HepG2 (cell line): ENCODE measurements around the gene GINS2. TPM values are rescaled to one million over a fixed set of nuclear protein-coding genes. Genes with fewer than 3 reads are reported as not detected.

Source experiments
- ATAC-seq: fragments of 200-7000 bp; cut with Tn5 transposase; 3 replicates; pipeline ENCODE4 v1.9.1; 2020; ENCODE audit warnings: mild to moderate bottlenecking, moderate library complexity
- BruUV-seq: library from RNA; stranded (reverse); fragments of 400-500 nt; replicated peaks from 2 replicates; lab custom pipeline; 2021; lab: Mats Ljungman, UMichigan
- CTCF ChIA-PET: fragments of 300-600 bp; formaldehyde crosslinking; extraction: SDS; loops from one replicate; lab custom pipeline; 2021; ENCODE audit warnings: low total read pairs, inconsistent platforms, low intra/inter-chr PET ratio; lab: Yijun Ruan, JAX
- POLR2A ChIA-PET: fragments of 350-600 bp; sonication (Branson Sonifier 250); formaldehyde crosslinking; loops from one replicate; lab custom pipeline; 2020; ENCODE audit warnings: antibody characterized with exemption, inconsistent platforms; lab: Yijun Ruan, JAX
- DNase-seq: peaks from one replicate; pipeline ENCODE4 v3.0.0-alpha.2; 2015; ENCODE audit warnings: low spot score
- FAIRE-seq: peaks from 3 replicates; lab custom pipeline; 2011; peaks lifted over from hg19 to GRCh38; lab: Jason Lieb, UNC
- H2AFZ ChIP-seq: one replicate; pipeline ENCODE4 v1.6.1; 2011; ENCODE audit warnings: low read length, inconsistent platforms
- H3K27ac ChIP-seq: fragments of 300-600 bp; 3 replicates; pipeline ENCODE4 v1.8.0; 2011; ENCODE audit warnings: mixed run types, mild to moderate bottlenecking, mixed read lengths, low read length, inconsistent platforms; ENCODE audit not compliant: insufficient read depth; ENCODE audit errors: extremely low read length
- H3K27me3 ChIP-seq, 2 experiments: fragments of 200-600 bp in 1 of 2; 2 replicates in 1 of 2; 3 replicates in 1 of 2; pipeline versions ENCODE4 v1.6.0 to v1.8.0; 2011; ENCODE audit warnings: low read length in 2 of 2, mild to moderate bottlenecking in 2 of 2, moderate library complexity in 2 of 2, inconsistent platforms in 1 of 2; ENCODE audit not compliant: insufficient read depth in 2 of 2, control insufficient read depth in 1 of 2
- H3K36me3 ChIP-seq, 2 experiments: fragments of 200-600 bp in 1 of 2; replicated peaks in 1 of 2; 2 replicates in 1 of 2; 3 replicates in 1 of 2; pipeline versions ENCODE4 v1.5.1 to v1.8.0; 2011; ENCODE audit warnings: low read length in 2 of 2, inconsistent platforms in 1 of 2; ENCODE audit not compliant: insufficient read depth in 2 of 2, control insufficient read depth in 1 of 2
- H3K4me1 ChIP-seq: 2 replicates; pipeline ENCODE4 v1.5.1; 2012; ENCODE audit warnings: low read length, inconsistent platforms; ENCODE audit not compliant: insufficient read depth
- H3K4me2 ChIP-seq: 2 replicates; pipeline ENCODE4 v1.6.0; 2011; ENCODE audit warnings: low read depth, low read length, inconsistent platforms
- H3K4me3 ChIP-seq, 3 experiments: fragments of 200-600 bp in 1 of 3; sonication (generic), shearing (Covaris generic) in 1 of 3; replicated peaks in 1 of 3; 2 replicates each; pipeline ENCODE4 v1.5.1; 2011 to 2016; ENCODE audit warnings: low read length in 3 of 3, inconsistent platforms in 2 of 3, low read depth in 2 of 3, mild to moderate bottlenecking in 2 of 3, control low read depth in 1 of 3, mixed read lengths in 1 of 3; ENCODE audit not compliant: insufficient read depth in 1 of 3
- H3K79me2 ChIP-seq: one replicate; pipeline ENCODE4 v1.6.1; 2011; ENCODE audit warnings: low read length, inconsistent platforms; ENCODE audit not compliant: insufficient read depth
- H3K9ac ChIP-seq: 2 replicates; pipeline ENCODE4 v1.6.0; 2011; ENCODE audit warnings: mild to moderate bottlenecking, low read depth, low read length, inconsistent platforms; ENCODE audit not compliant: insufficient read depth
- H3K9me3 ChIP-seq: 2 replicates; pipeline ENCODE4 v1.5.1; 2012; ENCODE audit warnings: mild to moderate bottlenecking, low read length
- H4K20me1 ChIP-seq: 2 replicates; pipeline ENCODE4 v1.6.0; 2011; ENCODE audit warnings: inconsistent platforms, mild to moderate bottlenecking, low read length, moderate library complexity; ENCODE audit not compliant: insufficient read depth
- AGO2 ChIP-seq: fragments of 200-400 bp; formaldehyde crosslinking; optimal IDR thresholded peaks from 2 replicates; pipeline ENCODE3; 2017; ENCODE audit warnings: mild to moderate bottlenecking, low read depth, low read length, moderate library complexity
- EP300 ChIP-seq, 3 experiments: sonication (generic) in 1 of 3; formaldehyde crosslinking in 1 of 3; IDR thresholded peaks; 2 replicates each; pipeline versions ENCODE4 v1.5.1 to v1.6.1; 2011 to 2020; ENCODE audit warnings: low read depth in 2 of 3, low read length in 2 of 3, borderline replicate concordance in 1 of 3, improper control_type of control experiment in 1 of 3, mild to moderate bottlenecking in 1 of 3, missing genetic modification reagents in 1 of 3, moderate library complexity in 1 of 3
- JUN ChIP-seq: sonication (generic); formaldehyde crosslinking; IDR thresholded peaks from 2 replicates; pipeline ENCODE4 v1.4.0; 2020; ENCODE audit warnings: mild to moderate bottlenecking, missing genetic modification reagents
- SAP130 ChIP-seq: IDR thresholded peaks from 2 replicates; pipeline ENCODE4 v1.6.1; 2016; ENCODE audit warnings: low read depth
- SP5 ChIP-seq: IDR thresholded peaks from 2 replicates; pipeline ENCODE4 v1.6.1; 2016; ENCODE audit warnings: low read depth, borderline replicate concordance
- ZNF343 ChIP-seq: sonication (generic); formaldehyde crosslinking; IDR thresholded peaks from 2 replicates; pipeline ENCODE4 v1.4.0; 2020; ENCODE audit warnings: mild to moderate bottlenecking, missing genetic modification reagents
- WGBS: methylation state at CpG from one replicate; pipeline ENCODE4 v1.1.6; 2017; ENCODE audit warnings: low lambda C conversion rate; 5-methylcytosine and 5-hydroxymethylcytosine counted together
- in situ Hi-C: cut with HindIII; loops from 2 replicates; pipeline ENCODE4 v1.10.0; 2017; ENCODE audit warnings: low pct_unique_long_range_greater_than_20kb; ENCODE audit not compliant: extremely low pct_ligation_motif_present
- intact Hi-C: fragments of 100-400 bp; cut with micrococcal nuclease; formaldehyde crosslinking; loops from one replicate; pipeline ENCODE4 v1.10.0; 2022; ENCODE audit not compliant: unreplicated experiment
- polyA plus RNA-seq, 8 experiments: library from polyadenylated mRNA; depleted of rRNA in 3 of 8; stranded (reverse) in 7 of 8; unstranded in 1 of 8; fragments of >200 nt; fragmentation: Illumina TruSeq in 4 of 8; extraction: Trizol in 4 of 8; gene quantifications; 2 replicates each; pipeline versions ENCODE4 v1.2.1 to v1.2.3, GENCODE V29; 2011 to 2016; ENCODE audit warnings: low read depth in 4 of 8, missing spikeins in 1 of 8, mixed read lengths in 1 of 8; ENCODE audit not compliant: insufficient read depth in 1 of 8
- total RNA-seq, 5 experiments: library from RNA; depleted of rRNA; stranded (reverse); fragments of >200 nt; fragmentation: Illumina TruSeq; extraction: Trizol; gene quantifications; 2 replicates each; pipeline ENCODE4 v1.2.3, GENCODE V29; 2016; ENCODE audit warnings: low read depth in 1 of 5
- TF ChIP-seq, protein P1 (sequence below), 2 experiments: sonication (generic) in 1 of 2; formaldehyde crosslinking in 1 of 2; IDR thresholded peaks; 2 replicates each; pipeline versions ENCODE4 v1.4.0 to v1.6.1; 2018 to 2020; ENCODE audit warnings: missing genetic modification reagents in 2 of 2, borderline replicate concordance in 1 of 2, low read depth in 1 of 2, mild to moderate bottlenecking in 1 of 2, missing biosample characterization in 1 of 2
- TF ChIP-seq, protein P2 (sequence below): sonication (generic); formaldehyde crosslinking; IDR thresholded peaks from 2 replicates; pipeline ENCODE4 v1.4.0; 2020; ENCODE audit warnings: missing genetic modification reagents
- TF ChIP-seq, protein P3 (sequence below): sonication (generic); formaldehyde crosslinking; IDR thresholded peaks from 2 replicates; pipeline ENCODE4 v1.4.0; 2020; ENCODE audit warnings: missing genetic modification reagents, borderline replicate concordance
- TF ChIP-seq, protein P4 (sequence below): sonication (generic); formaldehyde crosslinking; IDR thresholded peaks from 2 replicates; pipeline ENCODE4 v1.8.0; 2022; ENCODE audit warnings: missing genetic modification reagents, mild to moderate bottlenecking, borderline replicate concordance

Gene GINS2
- total and polyA plus RNA-seq, 2 of the 13 experiments (the other 11 are each of a cell fraction or from before 2014, with no cell fraction given): 10.6 to 48.3 TPM

DNA sequence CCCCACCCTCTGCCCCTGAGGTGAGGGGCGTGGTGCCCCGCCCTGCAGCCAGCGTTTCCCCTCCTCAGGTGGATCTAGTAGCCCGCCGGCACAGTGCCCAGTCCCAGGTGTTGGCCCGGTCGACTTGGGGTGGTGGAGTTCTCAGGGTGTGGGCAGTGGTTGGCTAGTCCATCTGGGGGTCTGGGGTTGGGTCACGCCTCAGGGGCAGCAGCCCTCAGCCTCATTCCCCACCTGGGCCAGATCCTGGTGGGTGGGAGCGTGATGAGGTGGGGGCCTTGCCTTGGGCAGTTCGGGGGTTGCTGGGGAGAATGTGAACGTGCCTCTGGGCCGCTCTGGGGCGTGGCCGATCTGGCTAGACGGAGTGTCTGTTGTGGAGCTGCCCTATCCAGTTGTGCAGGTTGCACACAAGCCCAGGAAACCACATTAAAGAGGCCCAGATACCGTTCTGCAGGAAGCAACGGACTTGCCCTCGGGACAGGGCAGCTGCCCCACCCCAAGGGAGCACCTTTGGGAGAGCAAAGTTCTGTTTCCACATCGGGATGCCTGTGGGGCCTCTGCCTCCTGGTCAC is 43.6 kb downstream of the GINS2 start:
- Histone ChIP-seq H3K36me3 (peaks cover 31 to 60% of the 10 kb centered on the region in 2 experiments; a peak in 4 of 5 replicates), H3K4me2 (peak overlapping the region; percentile 12), H3K9ac (no peak overlapping the region), H3K27ac (no peak overlapping the region), H2AFZ (no peak overlapping the region), H3K79me2 (peaks cover 43% of the 10 kb centered on the region), H3K9me3 (no peaks in the 10 kb centered on the region), H3K27me3 (no peaks in the 10 kb centered on the region), H3K4me1 (peaks cover 31% of the 10 kb centered on the region), H3K4me3 (no peak overlapping the region; a peak in 1 of 6 replicates), H4K20me1 (peaks cover 90% of the 10 kb centered on the region)
- DNase-seq (peak; percentile 40), ATAC-seq (peak; percentile 3; the same call in 2 of the 3 replicates), FAIRE-seq (peak; percentile 53)
- intact Hi-C loops: no loop called here
- BruUV-seq: no TSS peak
- CTCF ChIA-PET: no interaction called here
- POLR2A ChIA-PET: no interaction called here
- in situ Hi-C loops: no loop called here
- 73% methylated on average over 11 of the region's 19 CpGs for WGBS
- peak; percentile 21; the same call in 1 of the 2 replicates for TF ChIP-seq SAP130 (CRISPR knock-in tag)
- TF ChIP-seq, protein P1, sequence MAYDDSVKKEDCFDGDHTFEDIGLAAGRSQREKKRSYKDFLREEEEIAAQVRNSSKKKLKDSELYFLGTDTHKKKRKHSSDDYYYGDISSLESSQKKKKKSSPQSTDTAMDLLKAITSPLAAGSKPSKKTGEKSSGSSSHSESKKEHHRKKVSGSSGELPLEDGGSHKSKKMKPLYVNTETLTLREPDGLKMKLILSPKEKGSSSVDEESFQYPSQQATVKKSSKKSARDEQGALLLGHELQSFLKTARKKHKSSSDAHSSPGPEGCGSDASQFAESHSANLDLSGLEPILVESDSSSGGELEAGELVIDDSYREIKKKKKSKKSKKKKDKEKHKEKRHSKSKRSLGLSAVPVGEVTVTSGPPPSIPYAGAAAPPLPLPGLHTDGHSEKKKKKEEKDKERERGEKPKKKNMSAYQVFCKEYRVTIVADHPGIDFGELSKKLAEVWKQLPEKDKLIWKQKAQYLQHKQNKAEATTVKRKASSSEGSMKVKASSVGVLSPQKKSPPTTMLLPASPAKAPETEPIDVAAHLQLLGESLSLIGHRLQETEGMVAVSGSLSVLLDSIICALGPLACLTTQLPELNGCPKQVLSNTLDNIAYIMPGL (CRISPR knock-in tag; IDR thresholded peaks at IDR 0.05; ENCODE audit: borderline replicate concordance in 1 of 2, low read depth in 1 of 2): 0 out of 4 replicates have a peak, but pooled peaks of 1 of the 2 experiments have one; percentile 23
- TF ChIP-seq, protein P2, sequence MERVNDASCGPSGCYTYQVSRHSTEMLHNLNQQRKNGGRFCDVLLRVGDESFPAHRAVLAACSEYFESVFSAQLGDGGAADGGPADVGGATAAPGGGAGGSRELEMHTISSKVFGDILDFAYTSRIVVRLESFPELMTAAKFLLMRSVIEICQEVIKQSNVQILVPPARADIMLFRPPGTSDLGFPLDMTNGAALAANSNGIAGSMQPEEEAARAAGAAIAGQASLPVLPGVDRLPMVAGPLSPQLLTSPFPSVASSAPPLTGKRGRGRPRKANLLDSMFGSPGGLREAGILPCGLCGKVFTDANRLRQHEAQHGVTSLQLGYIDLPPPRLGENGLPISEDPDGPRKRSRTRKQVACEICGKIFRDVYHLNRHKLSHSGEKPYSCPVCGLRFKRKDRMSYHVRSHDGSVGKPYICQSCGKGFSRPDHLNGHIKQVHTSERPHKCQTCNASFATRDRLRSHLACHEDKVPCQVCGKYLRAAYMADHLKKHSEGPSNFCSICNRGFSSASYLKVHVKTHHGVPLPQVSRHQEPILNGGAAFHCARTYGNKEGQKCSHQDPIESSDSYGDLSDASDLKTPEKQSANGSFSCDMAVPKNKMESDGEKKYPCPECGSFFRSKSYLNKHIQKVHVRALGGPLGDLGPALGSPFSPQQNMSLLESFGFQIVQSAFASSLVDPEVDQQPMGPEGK (CRISPR knock-in tag): peak; percentile 59; the same call in 1 of the 2 replicates
- TF ChIP-seq, protein P3, sequence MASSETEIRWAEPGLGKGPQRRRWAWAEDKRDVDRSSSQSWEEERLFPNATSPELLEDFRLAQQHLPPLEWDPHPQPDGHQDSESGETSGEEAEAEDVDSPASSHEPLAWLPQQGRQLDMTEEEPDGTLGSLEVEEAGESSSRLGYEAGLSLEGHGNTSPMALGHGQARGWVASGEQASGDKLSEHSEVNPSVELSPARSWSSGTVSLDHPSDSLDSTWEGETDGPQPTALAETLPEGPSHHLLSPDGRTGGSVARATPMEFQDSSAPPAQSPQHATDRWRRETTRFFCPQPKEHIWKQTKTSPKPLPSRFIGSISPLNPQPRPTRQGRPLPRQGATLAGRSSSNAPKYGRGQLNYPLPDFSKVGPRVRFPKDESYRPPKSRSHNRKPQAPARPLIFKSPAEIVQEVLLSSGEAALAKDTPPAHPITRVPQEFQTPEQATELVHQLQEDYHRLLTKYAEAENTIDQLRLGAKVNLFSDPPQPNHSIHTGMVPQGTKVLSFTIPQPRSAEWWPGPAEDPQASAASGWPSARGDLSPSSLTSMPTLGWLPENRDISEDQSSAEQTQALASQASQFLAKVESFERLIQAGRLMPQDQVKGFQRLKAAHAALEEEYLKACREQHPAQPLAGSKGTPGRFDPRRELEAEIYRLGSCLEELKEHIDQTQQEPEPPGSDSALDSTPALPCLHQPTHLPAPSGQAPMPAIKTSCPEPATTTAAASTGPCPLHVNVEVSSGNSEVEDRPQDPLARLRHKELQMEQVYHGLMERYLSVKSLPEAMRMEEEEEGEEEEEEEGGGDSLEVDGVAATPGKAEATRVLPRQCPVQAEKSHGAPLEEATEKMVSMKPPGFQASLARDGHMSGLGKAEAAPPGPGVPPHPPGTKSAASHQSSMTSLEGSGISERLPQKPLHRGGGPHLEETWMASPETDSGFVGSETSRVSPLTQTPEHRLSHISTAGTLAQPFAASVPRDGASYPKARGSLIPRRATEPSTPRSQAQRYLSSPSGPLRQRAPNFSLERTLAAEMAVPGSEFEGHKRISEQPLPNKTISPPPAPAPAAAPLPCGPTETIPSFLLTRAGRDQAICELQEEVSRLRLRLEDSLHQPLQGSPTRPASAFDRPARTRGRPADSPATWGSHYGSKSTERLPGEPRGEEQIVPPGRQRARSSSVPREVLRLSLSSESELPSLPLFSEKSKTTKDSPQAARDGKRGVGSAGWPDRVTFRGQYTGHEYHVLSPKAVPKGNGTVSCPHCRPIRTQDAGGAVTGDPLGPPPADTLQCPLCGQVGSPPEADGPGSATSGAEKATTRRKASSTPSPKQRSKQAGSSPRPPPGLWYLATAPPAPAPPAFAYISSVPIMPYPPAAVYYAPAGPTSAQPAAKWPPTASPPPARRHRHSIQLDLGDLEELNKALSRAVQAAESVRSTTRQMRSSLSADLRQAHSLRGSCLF: no peak
- TF ChIP-seq, protein P4, sequence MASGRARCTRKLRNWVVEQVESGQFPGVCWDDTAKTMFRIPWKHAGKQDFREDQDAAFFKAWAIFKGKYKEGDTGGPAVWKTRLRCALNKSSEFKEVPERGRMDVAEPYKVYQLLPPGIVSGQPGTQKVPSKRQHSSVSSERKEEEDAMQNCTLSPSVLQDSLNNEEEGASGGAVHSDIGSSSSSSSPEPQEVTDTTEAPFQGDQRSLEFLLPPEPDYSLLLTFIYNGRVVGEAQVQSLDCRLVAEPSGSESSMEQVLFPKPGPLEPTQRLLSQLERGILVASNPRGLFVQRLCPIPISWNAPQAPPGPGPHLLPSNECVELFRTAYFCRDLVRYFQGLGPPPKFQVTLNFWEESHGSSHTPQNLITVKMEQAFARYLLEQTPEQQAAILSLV (CRISPR knock-in tag): no peak
- peak; percentile 46; the same call in 1 of the 2 replicates for TF ChIP-seq SP5 (CRISPR knock-in tag)
- TF ChIP-seq JUN (CRISPR knock-in tag): no peak
- peak in 1 of 2 experiments; percentile 27; a peak in 1 of 4 replicates for TF ChIP-seq EP300 (IDR thresholded peaks at IDR 0.05; ENCODE audit: low read depth in 2 of 2, low read length in 2 of 2)
- TF ChIP-seq EP300 (CRISPR knock-in tag; IDR thresholded peaks at IDR 0.05; ENCODE audit: borderline replicate concordance): no peak
- peak; percentile 75 for TF ChIP-seq AGO2
- TF ChIP-seq ZNF343 (CRISPR knock-in tag): 0 out of 2 replicates have a peak, but pooled peaks have one; percentile 77
